Measurements from ENCODE around the gene CCDC88C.

CCDC88C gene

GRCh38 chr14:91274796-91275195 lies 142.8 kb downstream of the CCDC88C start:
- no peak overlapping the region for H3K4me3 ChIP-seq (ENCODE audit: low read depth, low read length)
- in situ Hi-C loops (cut with HindIII; ENCODE audit: low sequenced_read_pairs), result loop anchor here (25.0 kb wide), 3 partner anchors 112 to 962 kb away; no protein-coding TSS in a partner anchor
- TF ChIP-seq CTCF (IDR thresholded peaks at IDR 0.05; ENCODE audit: low read depth, low read length, missing control alignments), result no peak
- DNase-seq (ENCODE audit: low read depth), result no peak

GRCh38 chr14:91273885-91274273 lies 143.7 kb downstream of the CCDC88C start:
- in situ Hi-C loops (cut with HindIII; ENCODE audit: low sequenced_read_pairs), result no loop called here
- no peak for DNase-seq (ENCODE audit: low read depth)
- no peak for TF ChIP-seq CTCF (IDR thresholded peaks at IDR 0.05; ENCODE audit: low read depth, low read length, missing control alignments)
- no peak overlapping the region for H3K4me3 ChIP-seq (ENCODE audit: low read depth, low read length)

GRCh38 chr14:91273273-91273884 lies 144.2 kb downstream of the CCDC88C start:
- TF ChIP-seq CTCF (IDR thresholded peaks at IDR 0.05; ENCODE audit: low read depth, low read length, missing control alignments), result no peak
- no peak overlapping the region for H3K4me3 ChIP-seq (ENCODE audit: low read depth, low read length)
- in situ Hi-C loops (cut with HindIII; ENCODE audit: low sequenced_read_pairs), result no loop called here

GRCh38 chr14:91272341-91273272 lies 145.0 kb downstream of the CCDC88C start:
- no peak for TF ChIP-seq CTCF (IDR thresholded peaks at IDR 0.05; ENCODE audit: low read depth, low read length, missing control alignments)
- H3K4me3 ChIP-seq (ENCODE audit: low read depth, low read length), result no peak overlapping the region
- in situ Hi-C loops (cut with HindIII; ENCODE audit: low sequenced_read_pairs), result no loop called here
- DNase-seq (ENCODE audit: low read depth), result no peak

More at GRCh38 chr14:91273273-91273884, 144.2 kb downstream of the CCDC88C start:
- no peak for DNase-seq (ENCODE audit: low read depth)

GRCh38 chr14:91271639-91272038 lies 146.0 kb downstream of the CCDC88C start:
- H3K4me3 ChIP-seq (ENCODE audit: low read depth, low read length), result no peak overlapping the region
- TF ChIP-seq CTCF (IDR thresholded peaks at IDR 0.05; ENCODE audit: low read depth, low read length, missing control alignments), result no peak
- no peak for DNase-seq (ENCODE audit: low read depth)
- in situ Hi-C loops (cut with HindIII; ENCODE audit: low sequenced_read_pairs), result no loop called here

- TF ChIP-seq CTCF (IDR thresholded peaks at IDR 0.05; ENCODE audit: low read depth, low read length, missing control alignments), result no peak
- in situ Hi-C loops (cut with HindIII; ENCODE audit: low sequenced_read_pairs), result no loop called here
- H3K4me3 ChIP-seq (ENCODE audit: low read depth, low read length), result no peak overlapping the region
- DNase-seq (ENCODE audit: low read depth), result no peak
These were observed 147.0 kb downstream of the CCDC88C start for GRCh38 chr14:91270619-91271018.
